SK-N-SH treated with all-trans-retinoic acid at 6 μM for 48 hours (cell line): Measurements from ENCODE around the gene MAST3.
A peak's percentile ranks its signal among the peaks of the same experiment; 100 is the strongest.

Experiments used
- ATAC-seq: fragments of 200-7000 bp; cut with Tn5 transposase; 3 replicates; pipeline ENCODE4 v1.9.1; 2020; ENCODE audit warnings: mild to moderate bottlenecking, moderate library complexity
- ARNTL ChIP-seq: fragments of 450-650 bp; formaldehyde crosslinking; IDR thresholded peaks from 2 replicates; pipeline ENCODE4 v1.5.0; 2020; ENCODE audit warnings: low read depth, mild to moderate bottlenecking, moderate library complexity, borderline replicate concordance
- BACH2 ChIP-seq: fragments of 250-450 bp; sonication (Bioruptor Pico); IDR thresholded peaks from 2 replicates; pipeline ENCODE4 v1.9.0; 2021; ENCODE audit warnings: mild to moderate bottlenecking, borderline replicate concordance
- CREB5 ChIP-seq: fragments of 250-450 bp; sonication (Bioruptor Pico); IDR thresholded peaks from 2 replicates; pipeline ENCODE4 v1.5.1; 2020; ENCODE audit warnings: low read depth, mild to moderate bottlenecking, moderate library complexity
- CSDC2 ChIP-seq: fragments of 250-450 bp; sonication (Bioruptor Pico); IDR thresholded peaks from 2 replicates; pipeline ENCODE4 v1.5.0; 2020; ENCODE audit warnings: mild to moderate bottlenecking, moderate library complexity
- ESRRG ChIP-seq: fragments of 250-450 bp; sonication (Bioruptor Pico); IDR thresholded peaks from 2 replicates; pipeline ENCODE4 v1.6.1; 2021; ENCODE audit warnings: mild to moderate bottlenecking
- GLIS3 ChIP-seq: fragments of 250-450 bp; sonication (Bioruptor Pico); IDR thresholded peaks from 2 replicates; pipeline ENCODE4 v1.5.0; 2020; ENCODE audit warnings: mild to moderate bottlenecking, moderate library complexity
- ISL1 ChIP-seq: fragments of 250-450 bp; sonication (Bioruptor Pico); IDR thresholded peaks from 2 replicates; pipeline ENCODE4 v2.1.2; 2022; ENCODE audit warnings: mild to moderate bottlenecking, moderate library complexity
- OSR1 ChIP-seq: fragments of 250-450 bp; sonication (Bioruptor Pico); IDR thresholded peaks from 2 replicates; pipeline ENCODE4 v1.8.0; 2022; ENCODE audit warnings: moderate library complexity, mild to moderate bottlenecking, inconsistent platforms
- POU6F1 ChIP-seq: fragments of 250-450 bp; sonication (Bioruptor Pico); IDR thresholded peaks from 2 replicates; pipeline ENCODE4 v1.8.0; 2021; ENCODE audit warnings: low read depth, mild to moderate bottlenecking, moderate library complexity, borderline replicate concordance
- PPARA ChIP-seq: fragments of 250-450 bp; sonication (Bioruptor Pico); IDR thresholded peaks from 2 replicates; pipeline ENCODE4 v1.5.0; 2020; ENCODE audit warnings: mild to moderate bottlenecking, borderline replicate concordance
- RARB ChIP-seq: fragments of 250-450 bp; sonication (Bioruptor Pico); IDR thresholded peaks from 2 replicates; pipeline ENCODE4 v1.8.0; 2021; ENCODE audit warnings: mild to moderate bottlenecking, moderate library complexity
- TCF4 ChIP-seq: fragments of 250-450 bp; sonication (Bioruptor Pico); IDR thresholded peaks from 2 replicates; pipeline ENCODE4 v1.8.0; 2021; ENCODE audit warnings: mild to moderate bottlenecking, moderate library complexity, borderline replicate concordance
- TOX ChIP-seq: fragments of 250-450 bp; sonication (Bioruptor Pico); IDR thresholded peaks from 2 replicates; pipeline ENCODE4 v1.8.0; 2021; ENCODE audit warnings: mild to moderate bottlenecking, moderate library complexity, borderline replicate concordance
- TSHZ2 ChIP-seq: fragments of 250-450 bp; sonication (Bioruptor Pico); IDR thresholded peaks from 2 replicates; pipeline ENCODE4 v1.5.0; 2020; ENCODE audit warnings: mild to moderate bottlenecking, moderate library complexity
- ZFP3 ChIP-seq: fragments of 250-450 bp; sonication (Bioruptor Pico); IDR thresholded peaks from 2 replicates; pipeline ENCODE4 v1.5.0; 2020; ENCODE audit warnings: mild to moderate bottlenecking, moderate library complexity
- ZFP30 ChIP-seq: fragments of 450-650 bp; formaldehyde crosslinking; IDR thresholded peaks from 2 replicates; pipeline ENCODE4 v1.5.0; 2022; ENCODE audit warnings: mild to moderate bottlenecking, moderate library complexity
- ZNF8 ChIP-seq: fragments of 450-650 bp; formaldehyde crosslinking; IDR thresholded peaks from 2 replicates; pipeline ENCODE4 v1.5.0; 2020; ENCODE audit warnings: mild to moderate bottlenecking, moderate library complexity

The MAST3 gene

GRCh38 chr19:18137657-18138339, 40.2 kb downstream of the MAST3 start:
- TF ChIP-seq CSDC2 (CRISPR knock-in tag) = no peak
- TF ChIP-seq POU6F1 = no peak
- TF ChIP-seq RARB (CRISPR knock-in tag) = no peak
- no peak for ATAC-seq

DNA sequence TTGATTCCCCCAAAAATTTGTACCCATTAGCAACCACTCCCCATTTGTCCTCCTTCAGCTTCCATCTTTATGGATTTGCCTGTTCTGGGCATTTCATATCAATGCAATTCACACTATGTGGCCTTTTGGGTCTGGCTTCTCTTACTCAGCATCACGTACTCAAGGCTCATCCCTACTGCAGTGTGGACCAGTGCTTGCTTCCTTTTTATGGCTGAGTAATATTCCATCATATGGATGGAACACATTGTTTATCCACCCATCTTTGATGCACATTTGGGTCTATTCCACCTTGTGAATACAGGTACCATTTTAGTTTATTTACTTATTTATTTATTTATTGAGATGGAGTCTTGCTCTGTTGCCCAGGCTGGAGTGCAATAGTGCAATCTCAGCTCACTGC, 42.9 kb downstream of the MAST3 start:
- TF ChIP-seq TOX (CRISPR knock-in tag) (no peak), ZFP30 (no peak), ZNF8 (CRISPR knock-in tag) (no peak), ARNTL (CRISPR knock-in tag) (no peak), POU6F1 (no peak), GLIS3 (CRISPR knock-in tag) (no peak), TSHZ2 (no peak), PPARA (CRISPR knock-in tag) (no peak), RARB (CRISPR knock-in tag) (no peak), OSR1 (CRISPR knock-in tag) (no peak), TCF4 (CRISPR knock-in tag) (no peak)
- TF ChIP-seq, all 23 proteins: peak for 0
- ATAC-seq = no peak

GRCh38 chr19:18141031-18141430, 43.5 kb downstream of the MAST3 start:
- no peak for TF ChIP-seq ZFP3 (CRISPR knock-in tag)
- no peak for TF ChIP-seq BACH2
- TF ChIP-seq CREB5 (CRISPR knock-in tag) = no peak
- no peak for TF ChIP-seq ESRRG
- no peak for TF ChIP-seq RARB (CRISPR knock-in tag)
- TF ChIP-seq TCF4 (CRISPR knock-in tag) = no peak
- no peak for TF ChIP-seq ZNF8 (CRISPR knock-in tag)
- TF ChIP-seq ISL1 (CRISPR knock-in tag) = no peak
- no peak for ATAC-seq

DNA sequence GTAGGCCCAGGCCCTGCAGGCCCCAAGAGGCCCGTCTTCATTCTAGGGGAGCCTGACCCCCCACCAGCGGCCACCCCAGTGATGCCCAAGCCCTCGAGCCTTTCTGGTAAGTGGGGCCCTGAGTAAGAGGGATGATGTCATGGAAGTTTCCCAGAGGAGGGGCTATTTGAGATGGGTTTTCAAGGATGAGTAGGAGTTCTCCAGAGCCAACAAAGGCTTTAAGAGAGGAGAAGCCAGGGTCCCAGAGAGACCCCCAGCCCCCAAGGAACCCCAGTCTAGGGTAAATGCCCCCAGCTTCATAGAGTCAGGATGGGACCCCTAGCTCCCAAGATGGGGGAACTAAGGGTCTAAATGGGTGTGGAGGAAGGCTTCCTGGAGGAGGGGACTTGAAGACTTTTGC, 46.3 kb downstream of the MAST3 start:
- peak; percentile 98 for TF ChIP-seq ZFP3 (CRISPR knock-in tag)
- TF ChIP-seq TSHZ2 = no peak

More for the DNA sequence above, 46.3 kb downstream of the MAST3 start:
- ATAC-seq = no peak
